ENCODE data around the gene ZNF865. TPM values are rescaled to one million over a fixed set of nuclear protein-coding genes. Genes with fewer than 3 reads are reported as not detected.
"Not testable (repeated sequence)": the region's sequence is repeated elsewhere in the genome, so short reads cannot be mapped to it uniquely, and the experiment has no call there.

The ZNF865 gene
- total RNA-seq, 2 donors from 2014 or later, result 18.4 to 21.0 TPM

DNA sequence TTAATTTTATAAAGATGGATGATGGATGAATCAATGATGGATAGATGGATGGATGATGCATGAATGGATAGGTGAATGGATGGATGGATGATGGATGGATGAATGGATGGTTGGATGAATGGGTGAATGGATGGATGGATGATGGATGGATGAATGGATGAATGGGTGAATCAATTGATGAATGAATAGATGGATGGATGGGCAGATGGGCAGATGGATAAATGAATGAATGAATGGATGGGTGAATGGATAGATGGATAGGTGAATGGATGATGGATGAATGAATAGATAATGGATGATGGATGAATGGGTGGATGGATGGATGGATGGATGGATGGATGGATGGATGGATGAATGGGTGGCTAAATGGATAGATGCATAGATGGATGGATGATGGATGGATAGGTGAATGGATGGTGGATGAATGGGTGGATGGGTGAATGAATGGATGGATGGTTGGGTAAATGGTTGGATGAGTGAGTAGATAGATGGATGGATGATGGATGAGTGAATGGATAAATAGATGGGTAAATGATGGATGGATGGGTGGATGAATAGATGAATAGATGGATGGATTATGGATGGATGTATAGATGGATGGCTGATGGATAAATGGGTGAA lies 37.6 kb upstream of the ZNF865 start:
- Histone ChIP-seq H3K4me1 (replicated peaks) (no peaks in the 10 kb centered on the region), H3K27ac (no peak overlapping the region), H3K9me3 (no peaks in the 10 kb centered on the region), H3K36me3 (no peaks in the 10 kb centered on the region), H3K4me3 (no peak overlapping the region), H3K27me3 (replicated peaks; ENCODE audit: insufficient read depth) (no peaks in the 10 kb centered on the region)
- intact Hi-C loops (cut with DNase I), result no loop called here
- TF ChIP-seq, protein P1, sequence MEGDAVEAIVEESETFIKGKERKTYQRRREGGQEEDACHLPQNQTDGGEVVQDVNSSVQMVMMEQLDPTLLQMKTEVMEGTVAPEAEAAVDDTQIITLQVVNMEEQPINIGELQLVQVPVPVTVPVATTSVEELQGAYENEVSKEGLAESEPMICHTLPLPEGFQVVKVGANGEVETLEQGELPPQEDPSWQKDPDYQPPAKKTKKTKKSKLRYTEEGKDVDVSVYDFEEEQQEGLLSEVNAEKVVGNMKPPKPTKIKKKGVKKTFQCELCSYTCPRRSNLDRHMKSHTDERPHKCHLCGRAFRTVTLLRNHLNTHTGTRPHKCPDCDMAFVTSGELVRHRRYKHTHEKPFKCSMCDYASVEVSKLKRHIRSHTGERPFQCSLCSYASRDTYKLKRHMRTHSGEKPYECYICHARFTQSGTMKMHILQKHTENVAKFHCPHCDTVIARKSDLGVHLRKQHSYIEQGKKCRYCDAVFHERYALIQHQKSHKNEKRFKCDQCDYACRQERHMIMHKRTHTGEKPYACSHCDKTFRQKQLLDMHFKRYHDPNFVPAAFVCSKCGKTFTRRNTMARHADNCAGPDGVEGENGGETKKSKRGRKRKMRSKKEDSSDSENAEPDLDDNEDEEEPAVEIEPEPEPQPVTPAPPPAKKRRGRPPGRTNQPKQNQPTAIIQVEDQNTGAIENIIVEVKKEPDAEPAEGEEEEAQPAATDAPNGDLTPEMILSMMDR (IDR thresholded peaks at IDR 0.05), result no peak
- TF ChIP-seq POLR2A (IDR thresholded peaks at IDR 0.05) (no peak), POLR2AphosphoS5 (IDR thresholded peaks at IDR 0.05) (no peak)
- no peak for DNase-seq (ENCODE audit: low spot score)

DNA sequence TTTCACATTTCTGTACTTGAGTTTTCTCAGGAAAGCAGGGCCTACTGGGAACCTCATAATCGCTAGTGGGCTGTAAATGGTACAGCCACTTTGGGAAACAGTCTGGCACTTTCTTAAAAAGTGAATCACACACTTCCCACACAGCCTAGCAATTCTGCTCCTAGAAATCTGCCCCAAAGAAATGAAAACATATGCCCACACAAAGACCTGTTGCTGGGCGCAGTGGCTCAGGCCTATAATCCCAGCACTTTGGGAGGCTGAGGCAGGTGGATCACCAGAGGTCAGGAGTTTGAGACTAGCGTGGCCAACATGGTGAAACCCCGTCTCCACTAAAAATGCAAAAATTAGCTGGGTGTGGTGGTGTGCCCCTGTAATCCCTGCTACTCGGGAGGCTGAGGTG lies 36.0 kb upstream of the ZNF865 start:
- DNase-seq (ENCODE audit: low spot score); H3K4me1 ChIP-seq (replicated peaks); H3K36me3 ChIP-seq; H3K9me3 ChIP-seq; H3K27me3 ChIP-seq (replicated peaks; ENCODE audit: insufficient read depth); H3K27ac ChIP-seq; H3K4me3 ChIP-seq; intact Hi-C loops (cut with DNase I): not testable (repeated sequence)
- 82% methylated on average over 5 of the region's 5 CpGs for WGBS

DNA sequence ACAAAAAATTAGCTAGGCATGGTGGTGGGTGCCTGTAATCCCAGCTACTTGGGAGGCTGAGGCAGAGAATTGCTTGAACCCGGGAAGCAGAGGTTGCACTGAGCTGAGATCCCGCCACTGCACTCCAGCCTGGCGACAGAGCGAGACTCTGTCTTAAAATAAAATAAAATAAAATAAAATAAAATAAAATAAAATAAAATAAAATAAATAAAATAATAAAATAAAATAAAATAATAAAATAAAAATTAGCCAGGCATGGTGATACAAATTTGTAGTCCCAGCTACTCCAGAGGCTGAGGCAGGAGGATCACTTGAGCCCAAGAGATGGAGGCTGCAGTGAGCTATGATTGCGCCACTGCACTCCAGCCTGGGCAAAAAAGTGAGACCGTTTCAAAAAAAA lies 31.5 kb upstream of the ZNF865 start:
- not testable (repeated sequence) for H3K4me1 ChIP-seq (replicated peaks)

DNA sequence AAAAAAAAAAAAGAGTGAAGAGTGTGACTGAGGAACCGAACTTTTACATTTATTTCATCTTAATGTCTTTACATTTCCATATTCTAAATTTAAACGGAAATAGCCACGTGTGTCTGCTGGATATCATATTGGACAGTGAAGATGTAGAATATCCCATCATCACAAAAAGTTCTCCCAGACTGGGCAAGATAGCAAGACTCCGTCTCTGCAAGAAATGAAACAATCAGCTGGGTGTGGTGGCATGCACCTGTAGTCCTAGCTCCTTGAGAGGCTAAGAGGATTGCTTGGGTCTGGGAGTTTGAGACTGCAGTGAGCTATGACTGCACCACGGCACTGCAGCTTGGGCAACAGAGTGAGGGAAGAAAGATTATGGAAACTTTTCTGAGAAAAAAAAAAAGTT lies 28.7 kb upstream of the ZNF865 start:
- TF ChIP-seq POLR2AphosphoS5 (IDR thresholded peaks at IDR 0.05), result no peak
- TF ChIP-seq, protein P1 (IDR thresholded peaks at IDR 0.05), result no peak
- TF ChIP-seq POLR2A (IDR thresholded peaks at IDR 0.05), result no peak
- 94% methylated on average over 5 of the region's 5 CpGs for WGBS
- Histone ChIP-seq H3K9me3 (no peaks in the 10 kb centered on the region), H3K27ac (no peak overlapping the region), H3K4me3 (no peak overlapping the region), H3K36me3 (peaks cover 0 to 7% of the 10 kb centered on the region in 2 donors), H3K4me1 (replicated peaks) (peaks cover 13% of the 10 kb centered on the region), H3K27me3 (replicated peaks; ENCODE audit: insufficient read depth) (no peaks in the 10 kb centered on the region)
- DNase-seq (ENCODE audit: low spot score), result no peak
- intact Hi-C loops (cut with DNase I), result no loop called here

More for the DNA sequence above, 31.5 kb upstream of the ZNF865 start:
- DNase-seq (ENCODE audit: low spot score); H3K27me3 ChIP-seq (replicated peaks; ENCODE audit: insufficient read depth); intact Hi-C loops (cut with DNase I); H3K36me3 ChIP-seq; H3K4me3 ChIP-seq; H3K27ac ChIP-seq; H3K9me3 ChIP-seq: not testable (repeated sequence)
- WGBS, result 93% methylated on average over 6 of the region's 6 CpGs

DNA sequence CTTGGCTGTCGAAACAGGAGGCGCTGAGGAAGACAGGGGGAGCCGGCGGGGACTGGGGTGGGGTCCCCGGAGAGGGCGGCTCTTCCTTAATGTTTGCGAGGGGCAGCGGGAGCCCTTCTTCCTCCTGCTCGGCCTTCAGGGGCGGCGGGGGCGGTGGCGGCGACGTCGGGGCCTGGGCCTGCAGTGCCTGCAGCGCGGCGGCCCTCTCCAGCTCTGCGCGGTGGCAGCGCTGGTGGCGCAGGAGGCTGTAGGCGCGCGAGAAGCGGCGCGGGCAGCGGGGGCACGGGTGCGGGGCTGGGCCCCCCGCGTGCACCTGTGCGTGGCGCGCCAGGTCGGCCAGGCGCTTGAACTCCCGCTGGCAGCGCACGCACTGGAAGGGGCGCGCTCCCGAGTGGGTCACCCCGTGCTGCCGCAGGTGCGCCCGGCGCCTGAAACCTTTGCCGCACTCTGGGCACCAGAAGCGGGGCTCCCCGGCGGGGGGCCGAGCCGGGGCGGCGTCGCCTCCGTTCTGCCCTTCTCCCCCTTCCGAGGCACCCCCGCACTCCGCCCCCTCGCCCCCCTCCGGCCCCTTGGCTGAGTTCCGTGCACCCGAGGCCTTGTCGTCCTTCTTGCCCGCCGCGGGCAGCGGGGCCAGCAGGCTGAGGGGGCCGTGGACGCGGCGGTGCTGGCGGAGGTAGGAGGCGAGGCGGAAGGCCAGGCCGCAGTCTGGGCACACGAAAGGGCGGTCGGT lies 27.3 kb upstream of the ZNF865 start:
- WGBS, result 93% methylated on average over 83 of the region's 83 CpGs
- H3K4me1 ChIP-seq (replicated peaks), result peaks cover 14% of the 10 kb centered on the region
- peaks cover 0 to 7% of the 10 kb centered on the region in 2 donors for H3K36me3 ChIP-seq
- H3K9me3 ChIP-seq, result no peaks in the 10 kb centered on the region
- no peak overlapping the region for H3K27ac ChIP-seq
- DNase-seq (ENCODE audit: low spot score), result no peak
- no peaks in the 10 kb centered on the region for H3K27me3 ChIP-seq (replicated peaks; ENCODE audit: insufficient read depth)
- intact Hi-C loops (cut with DNase I), result no loop called here
- no peak for TF ChIP-seq POLR2A (IDR thresholded peaks at IDR 0.05)
- TF ChIP-seq, protein P1 (IDR thresholded peaks at IDR 0.05), result no peak
- no peak for TF ChIP-seq POLR2AphosphoS5 (IDR thresholded peaks at IDR 0.05)
- no peak overlapping the region for H3K4me3 ChIP-seq
